Endothelial cell of umbilical vein (primary cell): Measurements from ENCODE around the gene LIN54.

Experiments used
- POLR2AphosphoS5 ChIP-seq: IDR thresholded peaks from 2 replicates; pipeline ENCODE4 v1.6.1; 2012; ENCODE audit warnings: low read depth, mild to moderate bottlenecking, control low read depth, low read length, moderate library complexity; ENCODE audit not compliant: insufficient read depth
- TF ChIP-seq, protein P1 (sequence below), 2 donors: IDR thresholded peaks; 1 replicate in 1 of 2; 2 replicates in 1 of 2; pipeline ENCODE4 v1.5.1; 2011; ENCODE audit warnings: low read length in 2 of 2, mild to moderate bottlenecking in 2 of 2, moderate library complexity in 2 of 2, control low read depth in 1 of 2, inconsistent platforms in 1 of 2, low read depth in 1 of 2; ENCODE audit not compliant: insufficient read depth in 1 of 2; ENCODE audit errors: extremely low read depth in 1 of 2

DNA sequence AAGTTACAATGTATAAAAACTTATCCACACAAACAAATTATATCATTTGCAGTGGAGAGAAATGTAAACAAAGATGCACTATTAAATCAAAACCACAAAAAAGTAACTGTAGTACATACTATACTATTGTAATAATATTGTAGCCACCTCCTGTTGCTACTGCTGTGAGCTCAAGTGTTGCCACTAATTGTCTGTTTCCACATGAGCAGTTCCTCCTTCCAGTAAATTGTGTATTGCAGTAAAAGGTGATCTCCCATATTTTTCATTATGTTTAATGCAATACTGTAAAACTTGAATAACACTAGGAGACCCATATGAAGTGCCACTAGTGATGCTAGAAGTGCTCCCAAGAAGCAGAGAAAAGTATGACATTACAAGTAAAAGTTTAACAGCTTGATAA is 11.7 kb downstream of the LIN54 start:
- no peak for TF ChIP-seq POLR2AphosphoS5
- TF ChIP-seq, protein P1, sequence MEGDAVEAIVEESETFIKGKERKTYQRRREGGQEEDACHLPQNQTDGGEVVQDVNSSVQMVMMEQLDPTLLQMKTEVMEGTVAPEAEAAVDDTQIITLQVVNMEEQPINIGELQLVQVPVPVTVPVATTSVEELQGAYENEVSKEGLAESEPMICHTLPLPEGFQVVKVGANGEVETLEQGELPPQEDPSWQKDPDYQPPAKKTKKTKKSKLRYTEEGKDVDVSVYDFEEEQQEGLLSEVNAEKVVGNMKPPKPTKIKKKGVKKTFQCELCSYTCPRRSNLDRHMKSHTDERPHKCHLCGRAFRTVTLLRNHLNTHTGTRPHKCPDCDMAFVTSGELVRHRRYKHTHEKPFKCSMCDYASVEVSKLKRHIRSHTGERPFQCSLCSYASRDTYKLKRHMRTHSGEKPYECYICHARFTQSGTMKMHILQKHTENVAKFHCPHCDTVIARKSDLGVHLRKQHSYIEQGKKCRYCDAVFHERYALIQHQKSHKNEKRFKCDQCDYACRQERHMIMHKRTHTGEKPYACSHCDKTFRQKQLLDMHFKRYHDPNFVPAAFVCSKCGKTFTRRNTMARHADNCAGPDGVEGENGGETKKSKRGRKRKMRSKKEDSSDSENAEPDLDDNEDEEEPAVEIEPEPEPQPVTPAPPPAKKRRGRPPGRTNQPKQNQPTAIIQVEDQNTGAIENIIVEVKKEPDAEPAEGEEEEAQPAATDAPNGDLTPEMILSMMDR (IDR thresholded peaks at IDR 0.05; ENCODE audit: extremely low read depth in 1 of 2, insufficient read depth in 1 of 2, low read depth in 1 of 2, low read length in 2 of 2), result no peak
